H54 (cell line): ENCODE data around the gene HMG20B.

ENCODE experiments used
- DNase-seq: peaks from one replicate; pipeline ENCODE4 v3.0.0; 2011; ENCODE audit warnings: low spot score, mixed read lengths; ENCODE audit not compliant: insufficient read length
- FAIRE-seq: peaks from 3 replicates; lab custom pipeline; 2011; peaks lifted over from hg19 to GRCh38; lab: Jason Lieb, UNC
- POLR2A ChIP-seq: IDR thresholded peaks from 2 replicates; pipeline ENCODE4 v1.6.1; 2011; ENCODE audit warnings: low read depth, mild to moderate bottlenecking, low read length

The HMG20B gene

DNA sequence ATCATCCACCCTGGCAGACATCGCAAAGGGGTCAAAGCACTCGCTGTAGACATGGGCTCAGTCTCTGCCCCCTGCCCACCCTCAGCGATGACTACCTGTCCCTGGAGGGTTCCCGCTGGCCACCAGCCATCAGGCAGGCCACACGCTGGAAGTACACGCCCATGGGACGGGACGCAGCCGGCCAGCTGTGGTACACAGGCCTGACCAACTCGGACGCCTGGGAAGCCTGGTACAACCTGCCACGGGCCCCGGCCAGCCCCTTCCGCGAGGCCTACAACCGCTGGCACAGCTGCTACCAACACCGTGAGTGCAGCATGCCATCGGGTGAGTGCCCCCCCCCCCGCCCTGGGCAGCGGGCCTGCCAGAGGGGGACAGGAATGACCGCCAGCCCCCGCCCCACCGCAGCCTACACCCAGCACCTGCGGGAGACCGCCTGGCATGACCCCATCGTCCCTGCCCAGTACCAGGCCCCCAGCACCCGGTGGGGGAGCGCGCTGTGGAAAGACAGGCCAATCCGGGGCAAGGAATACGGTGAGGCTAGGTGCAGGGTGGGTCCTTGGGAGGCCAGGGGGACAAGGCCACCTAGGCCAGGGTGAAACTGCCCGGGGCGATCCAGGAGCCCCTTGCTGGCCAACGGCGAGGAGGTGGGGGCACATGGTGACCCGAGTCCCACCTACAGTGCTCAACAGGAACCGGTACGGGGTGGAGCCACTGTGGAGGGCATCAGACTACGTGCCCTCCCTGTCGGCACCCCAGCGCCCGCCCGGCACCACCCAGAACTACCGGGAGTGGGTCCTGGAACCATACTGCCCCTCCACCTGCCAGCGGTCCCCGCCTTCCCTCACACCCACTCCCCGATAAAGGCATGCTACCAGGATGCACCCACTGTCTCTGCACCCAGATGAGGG, 29.3 kb upstream of the HMG20B start:
- no peak for TF ChIP-seq POLR2A
- DNase-seq, result no peak
- FAIRE-seq, result no peak

DNA sequence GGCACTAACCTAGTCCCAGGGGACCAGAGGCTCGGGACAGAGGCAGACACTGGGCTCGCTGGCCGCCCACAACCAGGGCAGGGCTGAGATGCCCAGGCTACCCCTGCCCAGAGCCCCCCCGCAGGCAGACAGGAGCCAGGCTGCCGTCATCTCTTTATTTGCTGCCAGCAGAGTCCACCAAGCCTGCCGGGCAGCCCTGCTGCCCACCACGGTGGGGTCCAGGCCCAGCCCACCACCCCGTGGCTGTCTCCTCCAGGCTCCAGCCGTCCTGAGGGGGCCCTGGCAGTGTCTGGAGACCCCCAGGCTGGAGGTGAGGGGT, 28.7 kb upstream of the HMG20B start:
- FAIRE-seq (no peak), DNase-seq (no peak)
- TF ChIP-seq POLR2A, result no peak

DNA sequence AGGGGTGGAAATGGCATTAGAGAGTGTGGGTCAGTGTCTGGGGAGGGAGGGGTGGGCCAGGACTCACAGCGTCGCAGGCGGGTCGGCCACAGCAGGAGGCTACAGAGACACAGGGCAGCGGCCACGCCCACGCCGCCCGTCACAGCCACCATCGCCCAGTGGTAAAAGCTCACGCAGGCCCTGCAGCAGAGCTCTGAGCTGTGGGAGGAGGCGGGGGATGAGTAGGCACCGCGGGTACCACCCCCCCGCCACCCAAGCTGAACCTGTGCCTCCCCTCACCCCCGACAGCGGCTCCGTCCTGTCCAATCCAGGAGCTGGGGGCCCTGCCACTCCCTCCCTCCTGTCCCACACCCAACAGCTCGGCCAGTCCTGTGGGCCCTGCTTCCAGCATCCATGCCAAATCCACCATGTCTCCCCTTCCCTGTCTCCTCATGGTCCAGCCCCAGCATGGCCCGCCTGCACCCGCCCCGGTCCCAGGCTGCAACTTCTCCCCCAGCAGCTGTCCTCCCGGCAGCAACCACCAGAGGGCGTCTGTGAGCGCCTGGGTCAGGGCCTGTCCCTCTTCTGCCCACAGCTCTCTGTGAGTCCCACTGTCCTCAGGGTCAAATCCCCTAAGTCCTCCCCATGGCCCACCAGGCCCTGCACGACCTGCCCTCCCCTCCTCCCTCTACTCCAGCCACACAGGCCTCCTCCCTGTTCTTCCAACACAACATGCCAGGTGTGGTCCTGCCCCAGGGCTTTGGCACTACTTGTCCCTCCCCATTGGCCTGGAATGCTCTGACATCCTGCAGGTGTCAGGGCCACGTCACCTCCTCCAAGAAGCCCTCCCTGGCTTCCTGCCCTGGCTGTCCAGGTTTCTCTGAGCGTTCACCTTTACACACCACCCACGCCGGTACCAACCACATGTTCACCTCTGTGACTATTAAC, 27.7 kb upstream of the HMG20B start:
- no peak for TF ChIP-seq POLR2A
- DNase-seq (peak; percentile 83), FAIRE-seq (no peak)

GRCh38 chr19:3545669-3546034, 27.1 kb upstream of the HMG20B start:
- no peak for FAIRE-seq

DNA sequence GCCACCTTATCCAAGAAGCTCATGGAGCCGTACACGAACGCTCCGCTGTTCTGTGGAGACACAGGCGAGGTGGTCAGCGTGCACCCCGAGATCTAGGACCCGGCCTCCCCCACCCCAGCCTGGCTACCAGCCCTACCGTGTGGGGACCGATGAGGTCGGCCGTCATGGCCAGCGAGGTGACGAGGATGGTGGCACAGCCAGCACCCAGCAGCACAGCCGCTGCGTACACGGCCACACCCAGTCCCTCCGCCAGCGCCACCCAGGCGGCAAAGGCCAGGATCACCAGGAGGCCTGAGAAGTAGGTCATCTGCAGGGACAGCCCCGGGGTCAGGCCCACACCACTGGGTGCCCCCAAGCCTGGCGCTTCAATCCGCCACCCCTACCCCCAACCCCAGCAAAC, 26.6 kb upstream of the HMG20B start:
- no peak for TF ChIP-seq POLR2A
- FAIRE-seq, result no peak
- no peak for DNase-seq

More at GRCh38 chr19:3545669-3546034, 27.1 kb upstream of the HMG20B start:
- no peak for TF ChIP-seq POLR2A
- no peak for DNase-seq

DNA sequence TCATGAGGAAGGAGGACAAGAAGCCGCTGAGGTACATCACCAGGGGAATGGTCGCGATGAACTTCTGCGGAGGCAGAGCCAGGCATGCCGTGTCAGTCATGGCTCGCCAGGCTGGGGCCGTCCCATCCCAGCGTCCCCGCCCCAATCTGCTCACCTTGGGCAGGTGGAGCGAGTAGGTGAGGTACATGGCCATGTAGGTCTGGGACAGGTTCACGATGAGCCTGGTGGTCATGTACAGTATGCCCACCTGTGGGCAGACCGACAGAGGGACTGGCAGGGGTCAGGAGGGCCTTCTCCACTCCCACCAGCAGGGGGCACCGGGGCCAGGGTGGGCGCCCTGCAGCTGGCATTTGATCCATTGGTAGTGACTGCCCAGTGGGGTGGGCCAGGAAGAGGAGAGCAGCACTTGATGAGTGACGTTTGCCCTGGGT, 25.4 kb upstream of the HMG20B start:
- FAIRE-seq, result no peak

DNA sequence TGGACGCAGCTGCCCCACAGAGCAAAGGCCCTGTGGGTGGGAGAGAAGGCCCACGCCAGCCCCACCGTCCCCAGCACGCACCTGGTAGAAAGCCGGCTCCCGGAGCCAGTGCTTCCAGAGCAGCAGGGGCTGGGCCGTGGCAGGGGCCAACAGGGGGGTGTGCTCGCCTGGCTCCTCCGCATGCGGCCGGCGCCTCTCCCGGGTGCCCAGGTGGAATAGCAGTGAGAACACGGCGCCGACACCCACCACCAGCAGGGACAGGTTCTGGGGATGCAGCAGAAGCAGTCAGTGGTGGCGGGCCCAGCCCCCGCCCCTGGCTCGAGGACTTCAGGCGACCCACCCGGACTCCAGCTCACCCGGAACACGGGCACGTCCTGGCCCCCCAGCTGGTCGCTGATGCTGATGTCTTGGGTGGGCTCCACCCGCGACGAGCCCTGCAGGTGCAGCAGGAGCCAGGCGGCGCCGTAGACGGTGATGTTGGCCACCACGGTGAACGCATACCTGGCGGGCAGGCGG, 24.9 kb upstream of the HMG20B start:
- FAIRE-seq (no peak), DNase-seq (no peak)

More for the DNA sequence above, 25.4 kb upstream of the HMG20B start:
- DNase-seq, result no peak
- no peak for TF ChIP-seq POLR2A

DNA sequence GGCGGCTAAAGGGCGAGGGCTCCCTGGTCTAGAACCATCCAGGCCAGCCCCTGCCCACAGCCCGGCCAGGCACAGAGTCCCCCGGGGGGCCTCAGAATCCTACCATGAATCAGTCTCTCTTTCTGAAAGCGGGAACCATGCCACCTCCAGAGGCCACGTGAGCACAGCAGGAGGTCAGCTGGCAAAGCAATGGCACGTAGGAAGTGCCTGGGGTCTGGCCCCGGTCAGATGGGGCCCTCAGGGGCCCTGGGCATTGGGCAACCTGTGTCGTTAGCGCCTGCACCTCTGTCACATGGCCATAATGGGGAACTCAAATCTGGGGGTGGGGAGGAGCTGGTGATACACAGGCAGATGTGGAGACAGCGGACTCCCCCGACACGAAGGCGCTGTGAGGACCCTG, 24.1 kb upstream of the HMG20B start:
- FAIRE-seq (no peak), DNase-seq (no peak)
- no peak for TF ChIP-seq POLR2A

More for the DNA sequence above, 24.9 kb upstream of the HMG20B start:
- no peak for TF ChIP-seq POLR2A

DNA sequence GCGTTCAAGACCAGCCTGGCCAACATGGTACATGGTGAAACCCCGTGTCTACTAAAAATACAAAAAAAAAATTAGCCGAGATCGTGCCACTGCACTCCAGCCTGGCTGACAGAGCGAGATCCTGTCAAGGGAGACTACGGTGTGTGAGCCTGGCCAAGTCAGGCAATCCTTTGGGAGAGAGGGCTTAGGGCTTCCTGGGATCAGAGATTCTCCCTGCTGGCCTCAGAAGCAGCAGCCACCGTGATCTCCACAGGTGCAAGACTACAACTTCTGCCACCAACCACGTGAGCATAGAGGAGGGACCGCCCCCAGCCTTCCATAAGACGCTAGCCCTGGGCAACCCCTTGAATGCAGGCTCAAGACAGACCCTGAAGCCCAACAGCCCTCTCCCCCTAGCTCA, 22.9 kb upstream of the HMG20B start:
- no peak for FAIRE-seq
- no peak for TF ChIP-seq POLR2A
- no peak for DNase-seq

- DNase-seq, result no peak
- no peak for FAIRE-seq
Measured at GRCh38 chr19:3550947-3551791, 21.6 kb upstream of the HMG20B start.

DNA sequence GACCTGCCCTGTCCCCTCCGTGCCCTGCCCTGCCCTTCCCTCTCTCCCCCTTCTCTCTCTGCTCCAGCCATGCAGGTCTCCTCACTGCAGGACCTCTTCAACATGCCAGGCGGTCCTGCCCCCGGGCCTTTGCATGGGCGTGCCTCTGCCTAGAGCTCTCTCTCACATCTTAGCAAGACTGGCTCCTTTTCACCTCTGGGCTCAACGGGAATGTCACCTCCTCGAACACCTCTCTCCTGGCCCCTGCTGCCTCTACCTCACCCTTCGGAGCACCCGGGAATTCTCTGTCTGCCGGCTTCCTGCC, 21.0 kb upstream of the HMG20B start:
- TF ChIP-seq POLR2A, result no peak
- DNase-seq (no peak), FAIRE-seq (no peak)

More at GRCh38 chr19:3550947-3551791, 21.6 kb upstream of the HMG20B start:
- TF ChIP-seq POLR2A, result no peak

DNA sequence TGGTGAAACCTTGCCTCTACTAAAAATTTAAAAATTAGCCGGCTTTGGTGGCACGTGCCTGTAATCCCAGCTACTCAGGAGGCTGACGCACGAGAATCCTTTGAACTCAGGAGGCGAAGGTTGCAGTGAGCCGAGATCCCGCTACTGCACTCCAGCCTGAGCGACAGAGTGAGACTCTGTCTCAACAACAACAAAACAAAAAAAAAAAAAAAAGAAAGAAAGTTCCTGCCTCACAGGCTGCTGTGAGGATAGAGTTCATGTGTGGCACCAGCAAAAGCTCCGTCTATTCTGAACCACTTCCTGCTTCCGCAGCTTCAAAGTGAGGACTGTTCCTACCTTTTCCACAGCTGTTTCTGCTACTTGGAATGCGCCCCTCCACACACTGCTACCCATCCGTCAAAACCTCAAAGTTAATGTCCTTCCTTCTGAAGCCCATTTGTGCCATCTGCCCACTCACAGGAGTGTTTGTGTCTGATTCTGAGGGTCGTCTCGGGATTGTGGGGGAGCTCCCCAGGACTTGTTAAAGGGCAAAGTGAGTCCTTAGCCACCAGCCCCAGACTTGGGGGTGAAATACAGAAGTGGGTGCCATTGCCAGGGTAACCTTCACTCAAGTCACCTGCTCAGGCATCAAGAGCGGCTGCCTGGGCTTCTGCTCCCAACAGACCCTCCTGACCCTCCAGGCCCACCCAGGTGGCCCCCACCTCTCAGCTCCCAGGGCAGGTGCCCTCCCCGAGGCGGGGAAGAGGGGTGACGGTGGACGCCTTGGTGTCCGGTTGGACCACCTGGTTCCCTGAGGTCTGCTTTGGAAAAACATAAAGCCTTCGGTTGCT, 18.3 kb upstream of the HMG20B start:
- no peak for FAIRE-seq
- no peak for DNase-seq
- TF ChIP-seq POLR2A, result no peak

GRCh38 chr19:3555653-3556422, 16.9 kb upstream of the HMG20B start:
- no peak for DNase-seq
- TF ChIP-seq POLR2A, result no peak
- FAIRE-seq, result no peak
